Right lobe of liver (tissue), 4 donors: ENCODE data around the gene SEZ6.

Source experiments
- CTCF ChIP-seq, 4 donors: fragments of 200-600 bp in 3 of 4; fragments of 450-650 bp in 1 of 4; IDR thresholded peaks; one replicate each; pipeline versions ENCODE4 v1.5.1 to v1.8.0; 2016 to 2022; ENCODE audit warnings: antibody characterized with exemption in 4 of 4, mild to moderate bottlenecking in 2 of 4
- POLR2A ChIP-seq: fragments of 450-650 bp; IDR thresholded peaks from one replicate; pipeline ENCODE4 v1.6.1; 2017; ENCODE audit warnings: antibody characterized with exemption, mild to moderate bottlenecking
- donor health status: DM: no; HTN: no; CAD: no.
- donor health status: DM: no; HTN: no; CAD: no.
- donor health status: DM: no; HTN: yes; CAD: no.

GRCh38 chr17:29045026-29045425, 39.2 kb upstream of the SEZ6 start:
- TF ChIP-seq CTCF (IDR thresholded peaks at IDR 0.05) (no peak), POLR2A (no peak)
